Panc1 (cell line): Measurements from ENCODE around the gene COP1. TPM values are rescaled to one million over a fixed set of nuclear protein-coding genes. Genes with fewer than 3 reads are reported as not detected.

Experiments used
- ATAC-seq: fragments of 200-7000 bp; cut with Tn5 transposase; 2 replicates; pipeline ENCODE4 v1.9.1; 2020; ENCODE audit warnings: mild to moderate bottlenecking, moderate library complexity
- BruUV-seq: library from RNA; stranded (reverse); fragments of 400-500 nt; replicated peaks from 2 replicates; lab custom pipeline; 2021; lab: Mats Ljungman, UMichigan
- CTCF ChIA-PET: fragments of 300-600 bp; sonication (Branson Sonifier 250); formaldehyde crosslinking; loops from one replicate; lab custom pipeline; 2022; ENCODE audit warnings: antibody characterized with exemption; lab: Charles Lee
- POLR2A ChIA-PET: fragments of 300-600 bp; sonication (Branson Sonifier 250); formaldehyde crosslinking; loops from one replicate; lab custom pipeline; 2022; ENCODE audit warnings: antibody characterized with exemption; lab: Charles Lee
- DNase-seq: peaks from one replicate; pipeline ENCODE4 v3.0.0-alpha.2; 2010; ENCODE audit warnings: low read depth, low spot score
- H3K27ac ChIP-seq: 2 replicates; pipeline ENCODE4 v1.5.1; 2011; ENCODE audit warnings: mild to moderate bottlenecking, low read length, inconsistent platforms
- H3K27me3 ChIP-seq: fragments of 200-500 bp; sonication (Bioruptor generic); 2 replicates; pipeline ENCODE4 v1.6.0; 2014; ENCODE audit warnings: low read length, inconsistent platforms; ENCODE audit not compliant: control insufficient read depth, insufficient read depth
- H3K36me3 ChIP-seq: fragments of 200-500 bp; sonication (Bioruptor generic); 2 replicates; pipeline ENCODE4 v1.5.1; 2014; ENCODE audit warnings: inconsistent platforms, mild to moderate bottlenecking, low read length, moderate library complexity; ENCODE audit not compliant: control insufficient read depth, insufficient read depth
- H3K4me1 ChIP-seq: 2 replicates; pipeline ENCODE4 v1.5.1; 2011; ENCODE audit warnings: inconsistent platforms, mild to moderate bottlenecking, low read length, moderate library complexity; ENCODE audit not compliant: control insufficient read depth, insufficient read depth
- H3K4me3 ChIP-seq, 2 experiments: 2 replicates each; pipeline ENCODE4 v1.5.1; 2011 to 2012; ENCODE audit warnings: low read depth in 2 of 2, low read length in 2 of 2, mild to moderate bottlenecking in 2 of 2, inconsistent platforms in 1 of 2, moderate library complexity in 1 of 2
- H3K9me3 ChIP-seq: fragments of 200-500 bp; sonication (Bioruptor generic); 2 replicates; pipeline ENCODE4 v1.5.1; 2014; ENCODE audit warnings: low read depth, mild to moderate bottlenecking, inconsistent platforms, low read length, moderate library complexity; ENCODE audit not compliant: control insufficient read depth, insufficient read depth
- POLR2AphosphoS5 ChIP-seq: IDR thresholded peaks from 2 replicates; pipeline ENCODE4 v1.6.1; 2012; ENCODE audit warnings: mild to moderate bottlenecking, low read depth, low read length, moderate library complexity
- REST ChIP-seq, 2 experiments: IDR thresholded peaks; 2 replicates each; pipeline ENCODE4 v1.6.1; 2011 to 2012; ENCODE audit warnings: low read depth in 2 of 2, control low read depth in 1 of 2, low read length in 1 of 2, mild to moderate bottlenecking in 1 of 2, moderate library complexity in 1 of 2; ENCODE audit not compliant: insufficient read depth in 1 of 2
- SIN3A ChIP-seq: IDR thresholded peaks from 2 replicates; pipeline ENCODE4 v1.6.1; 2012; ENCODE audit warnings: low read depth, mild to moderate bottlenecking, low read length, moderate library complexity, borderline replicate concordance; ENCODE audit not compliant: insufficient read depth
- TCF7L2 ChIP-seq: IDR thresholded peaks from 2 replicates; pipeline ENCODE4 v1.6.1; 2011; ENCODE audit warnings: mild to moderate bottlenecking, low read depth, low read length, inconsistent platforms
- in situ Hi-C: cut with HindIII; loops from 2 replicates; pipeline ENCODE4 v1.10.0; 2016; ENCODE audit warnings: low sequenced_read_pairs, low pct_unique_long_range_greater_than_20kb
- intact Hi-C: fragments of 100-400 bp; cut with micrococcal nuclease; formaldehyde crosslinking; loops from one replicate; pipeline ENCODE4 v1.10.0; 2022; ENCODE audit not compliant: unreplicated experiment
- total RNA-seq: library from RNA; stranded (reverse); gene quantifications from one replicate; pipeline ENCODE4 v1.2.1, GENCODE V29; 2021; ENCODE audit not compliant: unreplicated experiment
- TF ChIP-seq, protein P1 (sequence below): fragments of 450-650 bp; IDR thresholded peaks from 2 replicates; pipeline ENCODE4 v1.5.1; 2017; ENCODE audit warnings: mild to moderate bottlenecking

Gene COP1
- total RNA-seq, 1 experiment from 2014 or later, result 36.5 TPM

DNA sequence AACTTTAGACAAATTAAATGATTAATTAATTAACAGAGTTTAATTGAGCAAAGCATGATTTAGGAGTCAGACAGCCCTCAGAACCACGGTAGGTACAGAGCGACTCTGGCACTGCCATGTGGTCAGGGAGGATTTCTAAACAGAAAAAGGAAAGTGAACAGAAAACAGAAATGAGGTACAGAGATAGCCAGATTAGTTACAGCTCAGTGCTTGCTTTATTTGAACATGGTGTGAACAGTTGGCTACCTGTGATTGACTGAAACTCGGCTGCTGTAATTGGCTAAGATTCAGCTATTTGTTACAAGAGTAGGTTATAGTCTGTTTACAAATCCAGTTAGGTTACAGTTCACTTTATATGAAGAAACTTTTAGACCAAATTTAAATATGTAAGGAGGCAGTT, 300.7 kb downstream of the COP1 start:
- Histone ChIP-seq H3K4me3 (no peak overlapping the region), H3K27me3 (no peaks in the 10 kb centered on the region), H3K9me3 (peaks cover 7% of the 10 kb centered on the region; the same call in 1 of the 2 replicates), H3K36me3 (no peaks in the 10 kb centered on the region), H3K27ac (no peak overlapping the region), H3K4me1 (no peaks in the 10 kb centered on the region)
- ATAC-seq (no peak), DNase-seq (no peak)
- CTCF ChIA-PET, result no interaction called here
- POLR2A ChIA-PET, result no interaction called here
- no TSS peak for BruUV-seq
- intact Hi-C loops (no loop called here), in situ Hi-C loops (no loop called here)
- no peak for TF ChIP-seq TCF7L2
- TF ChIP-seq POLR2AphosphoS5, result no peak
- no peak for TF ChIP-seq REST (IDR thresholded peaks at IDR 0.05; ENCODE audit: insufficient read depth in 1 of 2, low read depth in 2 of 2, low read length in 1 of 2)

DNA sequence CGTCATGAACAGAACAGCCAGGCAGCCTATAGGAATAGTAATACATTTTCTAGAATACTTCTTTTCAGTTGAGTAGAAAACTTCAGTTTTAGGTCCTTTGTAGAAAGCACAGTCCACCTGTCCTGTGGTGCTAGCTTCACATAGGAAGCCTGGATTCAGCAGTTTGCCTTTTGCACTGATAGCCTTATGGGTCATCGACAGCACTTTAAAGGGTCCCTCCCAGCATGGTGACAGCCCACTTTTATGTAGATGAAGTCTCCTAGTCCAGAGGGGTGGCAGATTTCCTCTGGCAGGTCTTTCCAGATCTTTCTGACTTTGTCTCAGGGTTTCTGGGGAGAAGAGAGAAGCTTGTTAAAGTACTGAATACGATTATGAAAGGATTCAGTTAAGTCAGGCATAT, 302.3 kb downstream of the COP1 start:
- ATAC-seq (no peak), DNase-seq (no peak)
- in situ Hi-C loops, result no loop called here
- Histone ChIP-seq H3K4me1 (no peaks in the 10 kb centered on the region), H3K27ac (no peak overlapping the region), H3K4me3 (no peak overlapping the region), H3K36me3 (no peaks in the 10 kb centered on the region), H3K27me3 (no peaks in the 10 kb centered on the region), H3K9me3 (no peaks in the 10 kb centered on the region)
- ChIA-PET CTCF (no interaction called here), POLR2A (no interaction called here)
- BruUV-seq, result no TSS peak
- intact Hi-C loops, result no loop called here
- TF ChIP-seq REST (IDR thresholded peaks at IDR 0.05; ENCODE audit: insufficient read depth in 1 of 2, low read depth in 2 of 2, low read length in 1 of 2), result no peak
- TF ChIP-seq POLR2AphosphoS5, result no peak
- TF ChIP-seq TCF7L2, result no peak
- no peak for TF ChIP-seq SIN3A
- TF ChIP-seq, protein P1, sequence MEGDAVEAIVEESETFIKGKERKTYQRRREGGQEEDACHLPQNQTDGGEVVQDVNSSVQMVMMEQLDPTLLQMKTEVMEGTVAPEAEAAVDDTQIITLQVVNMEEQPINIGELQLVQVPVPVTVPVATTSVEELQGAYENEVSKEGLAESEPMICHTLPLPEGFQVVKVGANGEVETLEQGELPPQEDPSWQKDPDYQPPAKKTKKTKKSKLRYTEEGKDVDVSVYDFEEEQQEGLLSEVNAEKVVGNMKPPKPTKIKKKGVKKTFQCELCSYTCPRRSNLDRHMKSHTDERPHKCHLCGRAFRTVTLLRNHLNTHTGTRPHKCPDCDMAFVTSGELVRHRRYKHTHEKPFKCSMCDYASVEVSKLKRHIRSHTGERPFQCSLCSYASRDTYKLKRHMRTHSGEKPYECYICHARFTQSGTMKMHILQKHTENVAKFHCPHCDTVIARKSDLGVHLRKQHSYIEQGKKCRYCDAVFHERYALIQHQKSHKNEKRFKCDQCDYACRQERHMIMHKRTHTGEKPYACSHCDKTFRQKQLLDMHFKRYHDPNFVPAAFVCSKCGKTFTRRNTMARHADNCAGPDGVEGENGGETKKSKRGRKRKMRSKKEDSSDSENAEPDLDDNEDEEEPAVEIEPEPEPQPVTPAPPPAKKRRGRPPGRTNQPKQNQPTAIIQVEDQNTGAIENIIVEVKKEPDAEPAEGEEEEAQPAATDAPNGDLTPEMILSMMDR, result no peak
